Heart right ventricle (tissue), 16 donors: ENCODE measurements around the gene TFPI2. TPM values are rescaled to one million over a fixed set of nuclear protein-coding genes. Genes with fewer than 3 reads are reported as not detected.
"Not testable (repeated sequence)": the region's sequence is repeated elsewhere in the genome, so short reads cannot be mapped to it uniquely, and the experiment has no call there.

Experiments
- ATAC-seq, 8 donors: fragments of 200-7000 bp; cut with Tn5 transposase; one replicate each; pipeline ENCODE4 v1.9.1; 2020; ENCODE audit warnings: mild to moderate bottlenecking in 8 of 8, moderate library complexity in 8 of 8, moderate number of reproducible peaks in 1 of 8
- DNase-seq, 2 donors: peaks; one replicate each; pipeline ENCODE4 v3.0.0-alpha.2; 2020
- H3K27ac ChIP-seq, 10 donors: fragments of 200-600 bp; sonication (generic) in 2 of 10; one replicate each; pipeline versions ENCODE4 v1.5.0 to v1.8.0; 2020 to 2022; ENCODE audit warnings: mild to moderate bottlenecking in 3 of 10
- H3K27me3 ChIP-seq, 7 donors: fragments of 200-600 bp; one replicate each; pipeline ENCODE4 v1.8.0; 2021 to 2022; ENCODE audit warnings: mild to moderate bottlenecking in 2 of 7
- H3K36me3 ChIP-seq, 9 donors: fragments of 200-600 bp; sonication (generic) in 1 of 9; one replicate each; pipeline versions ENCODE4 v1.5.0 to v1.8.0; 2020 to 2022; ENCODE audit warnings: mild to moderate bottlenecking in 2 of 9
- H3K4me1 ChIP-seq, 9 donors: fragments of 200-600 bp; sonication (generic) in 1 of 9; one replicate each; pipeline versions ENCODE4 v1.5.0 to v1.8.0; 2020 to 2022; ENCODE audit warnings: mild to moderate bottlenecking in 4 of 9
- H3K4me3 ChIP-seq, 10 donors: fragments of 200-600 bp; sonication (generic) in 2 of 10; one replicate each; pipeline versions ENCODE4 v1.5.0 to v1.8.0; 2020 to 2022; ENCODE audit warnings: mild to moderate bottlenecking in 7 of 10, moderate library complexity in 2 of 10
- H3K9me3 ChIP-seq, 11 donors: fragments of 200-600 bp in 10 of 11; sonication (generic) in 2 of 11; one replicate each; pipeline versions ENCODE4 v1.5.0 to v1.8.0; 2013 to 2022; ENCODE audit warnings: mild to moderate bottlenecking in 2 of 11, control low read depth in 1 of 11, moderate library complexity in 1 of 11
- CTCF ChIP-seq, 9 donors: fragments of 200-600 bp; sonication (generic) in 2 of 9; IDR thresholded peaks; one replicate each; pipeline versions ENCODE4 v1.5.0 to v1.8.0; 2021 to 2022; ENCODE audit warnings: antibody characterized with exemption in 9 of 9, mild to moderate bottlenecking in 5 of 9, moderate library complexity in 1 of 9
- WGBS, 2 donors: extraction: QIAGEN DNeasy Blood & Tissue Kit; methylation state at CpG; one replicate each; pipeline ENCODE4 v1.1.7; 2013; ENCODE audit warnings: inconsistent platforms in 1 of 2; 5-methylcytosine and 5-hydroxymethylcytosine counted together
- intact Hi-C, 10 donors: fragments of 100-400 bp; cut with DNase I; formaldehyde crosslinking; loops; one replicate each; pipeline versions ENCODE4 v1.11.1 to v1.14.2; 2022
- polyA plus RNA-seq, 2 donors: library from polyadenylated mRNA; stranded (reverse); fragments of 200-250 nt; gene quantifications; one replicate each; pipeline ENCODE4 v1.2.3, GENCODE V29; 2013
- total RNA-seq, 10 donors: library from RNA; stranded (reverse); fragmentation: NEBNext Ultra II Directional in 3 of 10; extraction: Animal tissue kit (Norgen Biotek cat#: 25700) in 3 of 10; gene quantifications; one replicate each; pipeline versions ENCODE4 v1.2.1 to v1.2.4, GENCODE V29; 2021 to 2023
- donor health status: Arrhythmogenic right ventricular cardiomyopathy.
- donor health status: ischemic (EF 13 %, LVEDD 7.1; RV severe dilation, severe dysfunction).
- donor health status: healthy with polysubstance abuse.
- donor health status: DM: no; HTN: yes; CAD: no.
- donor health status: DM: no; HTN: no; CAD: no.
- donor health status: ischemic (EF 25% LVEDD 6.9; RV normal size, moderate dysfunction).
- donor health status: ischemic (EF 25% LVEDD 5.7; RV mildly dilated, moderate dysfunction).
- donor health status: healthy.
- donor health status: DM: yes; HTN: yes; CAD: no.
- donor health status: Ischemic cardiomyopathy.
- donor health status: ischemic (EF 35%, LVEDD 5.7; RV mildly dilated, moderate dysfunction).
- donor health status: nonischemic (EF 11% LVEDD 7.7; RV severe dilation, severe dysfunction).
- donor health status: DM: yes; HTN: yes; CAD: no.
- donor health status: PGD.
- donor health status: ischemic (EF 29% LVEDD 5.4; RV normal size, mild dysfunction).
- donor health status: nonischemic (EF 23%, LVEDD 6.1; RV moderate dilation, normal function).

Gene TFPI2
- total and polyA plus RNA-seq, 12 donors, result 1.1 to 13.4 (median 2.2) TPM

- H3K36me3 ChIP-seq, result peaks cover 0 to 5% (median 0%) of the 10 kb centered on the region in 9 donors
- peak in 1 of 8 donors; percentile 2 for ATAC-seq
- WGBS, 2 donors, result 51 to 58% methylated on average over 6 of the region's 6 CpGs
- H3K27ac ChIP-seq, result peak overlapping the region; percentile 84 to 98 (median 90)
- peaks cover 0 to 30% (median 0%) of the 10 kb centered on the region in 7 donors for H3K27me3 ChIP-seq
- no peaks in the 10 kb centered on the region for H3K9me3 ChIP-seq
- intact Hi-C loops, result loop anchor here in 4 of 10 donors (5.0 kb wide), 1 partner anchor 82 kb away; the partner anchor contains the start of gene BET1 (in 4 of the 4)
- peaks cover 0 to 33% (median 11%) of the 10 kb centered on the region in 9 donors for H3K4me1 ChIP-seq
- DNase-seq, result no peak
- TF ChIP-seq CTCF (IDR thresholded peaks at IDR 0.05), result no peak
- peak overlapping the region in 9 of 10 donors; percentile 49 to 80 (median 65) for H3K4me3 ChIP-seq
Measured at GRCh38 chr7:93920496-93921182, 30.1 kb upstream of the TFPI2 start.

GRCh38 chr7:93916315-93916714, 25.8 kb upstream of the TFPI2 start:
- intact Hi-C loops, result loop anchor here in 1 of 10 donors (10.0 kb wide), 1 partner anchor 258 kb away; no protein-coding TSS in a partner anchor
- Histone ChIP-seq H3K4me1 (peaks cover 0 to 36% (median 22%) of the 10 kb centered on the region in 9 donors), H3K27me3 (peaks cover 0 to 11% (median 0%) of the 10 kb centered on the region in 7 donors)
- H3K36me3 ChIP-seq, H3K9me3 ChIP-seq, H3K27ac ChIP-seq, ATAC-seq, H3K4me3 ChIP-seq, DNase-seq: not testable (repeated sequence)
- 79 to 91% methylated on average over 4 of the region's 4 CpGs for WGBS, 2 donors

- intact Hi-C loops, result loop anchor here in 1 of 10 donors (10.0 kb wide), 1 partner anchor 259 kb away; no protein-coding TSS in a partner anchor
- H3K27ac ChIP-seq, DNase-seq, H3K4me3 ChIP-seq, ATAC-seq, H3K27me3 ChIP-seq, H3K9me3 ChIP-seq, H3K36me3 ChIP-seq: not testable (repeated sequence)
- peaks cover 0 to 36% (median 24%) of the 10 kb centered on the region in 9 donors for H3K4me1 ChIP-seq
Measured at GRCh38 chr7:93915888-93916287, 25.3 kb upstream of the TFPI2 start.

- ATAC-seq, result peak in 3 of 8 donors; percentile 18 to 54 (median 37)
Measured at GRCh38 chr7:93915206-93915842, 24.8 kb upstream of the TFPI2 start.

GRCh38 chr7:93914581-93915066, 24.1 kb upstream of the TFPI2 start:
- no peak for DNase-seq
- no peak for TF ChIP-seq CTCF (IDR thresholded peaks at IDR 0.05)
- Histone ChIP-seq H3K27me3 (no peaks in the 10 kb centered on the region), H3K36me3 (no peaks in the 10 kb centered on the region), H3K4me1 (peaks cover 0 to 38% (median 18%) of the 10 kb centered on the region in 9 donors), H3K9me3 (no peaks in the 10 kb centered on the region), H3K4me3 (peak overlapping the region in 1 of 10 donors; percentile 4), H3K27ac (peak overlapping the region in 8 of 10 donors; percentile 2 to 65 (median 41))
- ATAC-seq, result peak in 6 of 8 donors; percentile 32 to 80 (median 66)
- WGBS, 2 donors, result 23 to 34% methylated on average over 7 of the region's 7 CpGs
- intact Hi-C loops, result loop anchor here in 1 of 10 donors (10.0 kb wide), 1 partner anchor 260 kb away; no protein-coding TSS in a partner anchor

More at GRCh38 chr7:93915206-93915842, 24.8 kb upstream of the TFPI2 start:
- H3K27me3 ChIP-seq, H3K4me3 ChIP-seq, DNase-seq, H3K36me3 ChIP-seq, H3K9me3 ChIP-seq: not testable (repeated sequence)
- intact Hi-C loops, result loop anchor here in 1 of 10 donors (10.0 kb wide), 1 partner anchor 259 kb away; no protein-coding TSS in a partner anchor
- WGBS, 2 donors, result 69 to 71% methylated on average over 2 to 3 of the region's 3 CpGs
- H3K27ac ChIP-seq, result peak overlapping the region in 3 of 10 donors; percentile 51 to 65 (median 58)
- H3K4me1 ChIP-seq, result peaks cover 0 to 36% (median 21%) of the 10 kb centered on the region in 9 donors
